ENCODE results near the gene HOXC9. TPM values are rescaled to one million over a fixed set of nuclear protein-coding genes. Genes with fewer than 3 reads are reported as not detected.

HOXC9 gene
- total and polyA plus RNA-seq, 8 donors = 0.08 TPM; not detected in 7

DNA sequence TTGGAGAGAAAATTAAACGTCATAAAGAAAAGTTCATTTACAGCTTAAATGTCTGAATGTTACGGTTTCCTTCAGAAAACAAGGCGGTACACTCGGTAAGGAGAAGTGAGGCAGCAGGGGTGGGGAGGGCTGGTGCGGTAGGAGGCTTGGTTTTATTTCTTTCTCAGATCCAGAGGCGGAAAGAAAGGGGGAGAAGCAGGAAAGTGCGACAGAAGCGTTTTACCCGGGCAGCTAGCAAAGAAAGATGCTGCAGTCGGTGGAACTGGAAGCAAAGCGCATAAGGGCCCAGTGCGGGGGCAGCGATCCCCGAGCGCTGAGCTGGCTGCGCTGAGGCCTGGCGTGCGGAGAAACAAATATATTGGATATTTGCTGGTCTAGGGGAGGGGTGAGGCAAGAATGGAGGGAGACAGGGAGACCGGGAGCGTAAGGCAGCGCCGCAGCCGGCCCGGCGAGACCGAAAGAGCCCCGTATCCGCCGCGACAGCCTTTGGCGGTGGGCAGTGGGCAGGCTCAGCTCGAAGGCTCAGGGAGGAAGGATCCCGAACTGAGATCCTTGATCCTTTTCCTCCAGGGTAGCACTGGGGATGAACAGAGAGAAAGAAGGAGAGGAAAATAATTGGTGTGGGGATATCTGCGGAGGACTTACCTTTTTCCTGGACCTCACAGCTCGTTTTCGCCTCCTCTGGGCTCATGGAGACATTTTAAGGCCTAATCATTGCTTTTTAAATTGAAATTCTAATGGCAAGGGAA lies 33.4 kb upstream of the HOXC9 start:
- Histone ChIP-seq H3K36me3 (no peaks in the 10 kb centered on the region), H3K9me3 (peaks cover 0 to 4% (median 0%) of the 10 kb centered on the region in 4 donors), H3K4me3 (peak overlapping the region in 1 of 4 donors; percentile 18), H3K27ac (no peak overlapping the region), H3K27me3 (peaks cover 74 to 100% (median 100%) of the 10 kb centered on the region in 3 donors), H3K4me1 (peaks cover 8 to 35% (median 24%) of the 10 kb centered on the region in 4 donors)
- DNase-seq = no peak
- TF ChIP-seq CTCF (IDR thresholded peaks at IDR 0.05) (no peak), EP300 (IDR thresholded peaks at IDR 0.05) (no peak), POLR2A (IDR thresholded peaks at IDR 0.05) (no peak), POLR2AphosphoS5 (IDR thresholded peaks at IDR 0.05) (no peak)
- WGBS, 5 donors = 6 to 11% (median 10%) methylated on average over 36 of the region's 36 CpGs
- intact Hi-C loops (cut with DNase I; ENCODE audit: low total_unique reads) = no loop called here

DNA sequence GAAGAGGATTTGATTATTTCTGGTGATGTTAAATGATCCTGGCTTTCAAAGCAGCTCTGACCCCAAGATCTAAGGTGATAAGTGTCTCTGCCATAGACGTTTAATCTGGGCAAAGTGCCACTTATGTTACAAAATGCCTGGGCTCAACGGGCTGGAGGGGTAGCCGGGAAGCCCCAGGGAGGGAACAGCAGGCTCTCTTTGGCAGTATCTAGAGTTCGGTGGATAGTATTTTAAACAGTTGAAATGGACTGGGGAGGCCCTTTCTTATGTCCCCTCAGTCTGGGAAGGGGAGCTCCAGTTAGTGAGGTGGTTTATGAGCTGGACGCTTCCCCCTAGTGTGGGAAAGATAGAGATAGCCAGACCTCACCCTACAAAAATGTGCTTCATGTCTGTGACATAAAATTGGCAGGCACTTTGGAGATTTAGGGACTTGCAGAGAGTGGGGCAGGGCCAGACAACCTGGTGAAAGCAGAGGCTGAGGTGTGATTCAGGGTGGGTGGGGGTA lies 32.5 kb upstream of the HOXC9 start:
- 6 to 15% (median 7%) methylated on average over 5 of the region's 5 CpGs for WGBS, 5 donors
- intact Hi-C loops (cut with DNase I; ENCODE audit: low total_unique reads) = no loop called here
- Histone ChIP-seq H3K36me3 (no peaks in the 10 kb centered on the region), H3K27me3 (peaks cover 67 to 100% (median 100%) of the 10 kb centered on the region in 3 donors), H3K27ac (no peak overlapping the region), H3K4me3 (no peak overlapping the region), H3K4me1 (peaks cover 8 to 34% (median 21%) of the 10 kb centered on the region in 4 donors), H3K9me3 (peaks cover 0 to 5% (median 0%) of the 10 kb centered on the region in 4 donors)
- no peak for DNase-seq
- TF ChIP-seq POLR2AphosphoS5 (IDR thresholded peaks at IDR 0.05) = no peak

DNA sequence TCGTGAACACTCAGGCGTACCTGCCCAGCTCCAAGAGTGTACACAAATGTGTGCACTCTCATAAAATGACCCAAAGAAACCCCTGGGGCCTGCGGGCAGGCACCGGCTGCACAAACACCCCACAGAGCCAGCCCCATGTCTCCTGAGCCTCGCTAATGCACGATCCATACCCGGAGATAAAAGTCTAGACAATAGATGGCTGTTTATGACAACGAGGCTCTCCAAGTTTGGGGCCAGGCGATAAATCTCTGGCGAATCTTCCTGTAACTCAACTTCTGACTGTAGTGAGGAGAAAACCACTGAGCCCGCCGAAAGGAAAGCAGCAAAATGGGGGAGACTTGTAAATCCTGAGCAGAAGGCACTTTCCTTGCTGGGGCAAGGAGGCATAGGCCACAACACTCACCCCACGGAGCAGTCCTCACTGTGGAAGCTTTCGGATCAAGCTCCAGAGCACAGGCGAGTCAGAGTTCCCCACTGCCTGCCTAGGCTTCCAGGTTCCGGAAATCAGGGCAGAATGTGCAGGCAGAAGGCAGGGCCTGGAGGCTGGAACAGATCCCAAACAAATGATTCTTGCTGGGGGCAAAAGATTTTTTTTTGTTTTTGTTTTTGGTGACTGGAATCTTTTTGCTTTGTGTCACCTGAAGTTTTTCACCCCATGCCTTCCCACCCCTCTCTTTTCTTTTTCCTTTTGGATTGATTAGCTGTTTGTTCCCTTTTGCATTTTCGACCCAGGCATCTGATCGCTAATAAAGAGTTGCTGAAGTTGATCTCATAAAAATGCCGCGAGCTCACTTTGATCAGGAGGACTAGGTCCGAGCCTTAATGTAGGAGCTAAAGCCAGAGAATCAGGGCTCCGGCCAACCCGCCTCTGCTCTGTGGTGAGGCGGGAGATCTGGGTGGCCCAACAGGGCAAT lies 31.5 kb upstream of the HOXC9 start:
- intact Hi-C loops (cut with DNase I; ENCODE audit: low total_unique reads) = no loop called here
- TF ChIP-seq EP300 (IDR thresholded peaks at IDR 0.05) = no peak
- TF ChIP-seq CTCF (IDR thresholded peaks at IDR 0.05) = no peak
- TF ChIP-seq POLR2A (IDR thresholded peaks at IDR 0.05) = no peak
- TF ChIP-seq POLR2AphosphoS5 (IDR thresholded peaks at IDR 0.05) = no peak
- 13 to 29% (median 17%) methylated on average over 21 to 24 of the region's 24 CpGs for WGBS, 5 donors
- no peak overlapping the region for H3K4me3 ChIP-seq
- no peak for DNase-seq
- no peaks in the 10 kb centered on the region for H3K36me3 ChIP-seq
- peaks cover 10 to 38% (median 25%) of the 10 kb centered on the region in 4 donors for H3K4me1 ChIP-seq
- H3K27me3 ChIP-seq = peaks cover 65 to 100% (median 100%) of the 10 kb centered on the region in 3 donors
- H3K27ac ChIP-seq = no peak overlapping the region
- peaks cover 0 to 13% (median 0%) of the 10 kb centered on the region in 4 donors for H3K9me3 ChIP-seq

DNA sequence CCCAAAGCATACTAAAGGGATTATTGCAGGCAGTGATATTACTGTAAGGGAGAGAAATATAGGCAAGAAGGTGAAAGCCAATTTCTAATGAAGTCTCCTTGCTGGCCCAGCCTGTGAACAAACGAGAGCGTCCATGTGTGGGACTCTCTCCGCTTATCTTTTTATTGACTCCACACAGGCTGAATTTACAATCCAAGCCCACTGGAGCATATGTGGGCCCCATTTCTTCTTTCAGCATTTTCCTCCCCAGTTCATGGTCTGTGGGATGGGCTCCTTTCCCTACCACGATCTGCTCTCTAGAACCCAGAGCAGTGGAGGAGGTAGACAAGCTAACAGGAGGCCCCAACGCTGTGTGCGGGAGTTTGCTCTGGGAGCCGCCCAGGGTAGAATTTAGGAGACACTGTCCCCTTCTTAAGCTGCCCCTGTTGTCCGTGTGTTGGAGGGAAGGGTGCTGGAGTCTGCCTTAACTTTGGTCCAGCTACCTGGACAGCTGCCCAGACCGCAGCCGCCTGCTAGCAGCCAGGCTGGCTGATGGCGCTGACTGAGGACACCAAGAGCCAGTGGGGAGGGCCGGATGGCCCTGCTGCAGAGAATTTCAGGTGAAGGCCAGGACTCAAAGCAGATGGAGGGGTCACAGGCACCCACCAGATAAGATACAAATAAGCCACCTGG lies 30.2 kb upstream of the HOXC9 start:
- WGBS, 5 donors = 13 to 19% (median 16%) methylated on average over 12 of the region's 12 CpGs
- no peak overlapping the region for H3K27ac ChIP-seq
- intact Hi-C loops (cut with DNase I; ENCODE audit: low total_unique reads) = no loop called here
- peaks cover 0 to 15% (median 0%) of the 10 kb centered on the region in 4 donors for H3K9me3 ChIP-seq
- H3K36me3 ChIP-seq = no peaks in the 10 kb centered on the region
- no peak for DNase-seq
- no peak overlapping the region for H3K4me3 ChIP-seq
- H3K27me3 ChIP-seq = peaks cover 67 to 100% (median 100%) of the 10 kb centered on the region in 3 donors
- TF ChIP-seq POLR2AphosphoS5 (IDR thresholded peaks at IDR 0.05) (no peak), EP300 (IDR thresholded peaks at IDR 0.05) (no peak), CTCF (IDR thresholded peaks at IDR 0.05) (no peak), POLR2A (IDR thresholded peaks at IDR 0.05) (no peak)
- peaks cover 22 to 41% (median 31%) of the 10 kb centered on the region in 4 donors for H3K4me1 ChIP-seq

Measured in stomach (tissue), 9 donors.